ENCODE data around the gene CAPN2.

CAPN2 gene

GRCh38 chr1:223706077-223706973 is 6.0 kb upstream of the CAPN2 start:
- H3K9me3 ChIP-seq (ENCODE audit: control insufficient read depth, low read length): no peaks in the 10 kb centered on the region
- H3K79me2 ChIP-seq: no peaks in the 10 kb centered on the region
- no peaks in the 10 kb centered on the region for H3K36me3 ChIP-seq (ENCODE audit: control insufficient read depth, insufficient read depth, low read length)
- no peak overlapping the region for H3K4me3 ChIP-seq (ENCODE audit: low read depth, low read length)
- H3K9ac ChIP-seq: no peak overlapping the region
- peak overlapping the region; percentile 81 for H3K27ac ChIP-seq
- no peaks in the 10 kb centered on the region for H3K27me3 ChIP-seq (ENCODE audit: control insufficient read depth, insufficient read depth, low read length)
- peak overlapping the region; percentile 33 for H2AFZ ChIP-seq
- no peak for TF ChIP-seq CTCF (IDR thresholded peaks at IDR 0.05)
- H3K4me2 ChIP-seq (ENCODE audit: low read length): peak overlapping the region; percentile 19
- H3K4me1 ChIP-seq: peaks cover 26% of the 10 kb centered on the region

- Histone ChIP-seq H3K9me3 (ENCODE audit: control insufficient read depth, low read length) (no peaks in the 10 kb centered on the region), H3K27me3 (ENCODE audit: control insufficient read depth, insufficient read depth, low read length) (no peaks in the 10 kb centered on the region), H3K9ac (no peak overlapping the region), H3K4me3 (ENCODE audit: low read depth, low read length) (peak overlapping the region; percentile 17), H3K4me1 (peaks cover 26% of the 10 kb centered on the region), H3K36me3 (ENCODE audit: control insufficient read depth, insufficient read depth, low read length) (no peaks in the 10 kb centered on the region), H2AFZ (peak overlapping the region; percentile 42), H3K27ac (peak overlapping the region; percentile 81), H3K79me2 (no peaks in the 10 kb centered on the region), H3K4me2 (ENCODE audit: low read length) (peak overlapping the region; percentile 24)
- no peak for TF ChIP-seq CTCF (IDR thresholded peaks at IDR 0.05)
These were observed 4.9 kb upstream of the CAPN2 start for GRCh38 chr1:223707256-223708000.

- Histone ChIP-seq H3K27ac (peak overlapping the region; percentile 81), H3K4me2 (ENCODE audit: low read length) (peak overlapping the region; percentile 24), H3K36me3 (ENCODE audit: control insufficient read depth, insufficient read depth, low read length) (no peaks in the 10 kb centered on the region), H3K9me3 (ENCODE audit: control insufficient read depth, low read length) (no peaks in the 10 kb centered on the region), H3K9ac (no peak overlapping the region), H3K27me3 (ENCODE audit: control insufficient read depth, insufficient read depth, low read length) (no peaks in the 10 kb centered on the region), H3K4me3 (ENCODE audit: low read depth, low read length) (no peak overlapping the region), H3K4me1 (peaks cover 26% of the 10 kb centered on the region), H2AFZ (peak overlapping the region; percentile 42), H3K79me2 (no peaks in the 10 kb centered on the region)
- no peak for TF ChIP-seq CTCF (IDR thresholded peaks at IDR 0.05)
These were observed 4.4 kb upstream of the CAPN2 start for GRCh38 chr1:223708001-223708359.

GRCh38 chr1:223708651-223709268 is 3.6 kb upstream of the CAPN2 start:
- no peak overlapping the region for H3K4me2 ChIP-seq (ENCODE audit: low read length)
- H3K27ac ChIP-seq: no peak overlapping the region
- no peaks in the 10 kb centered on the region for H3K27me3 ChIP-seq (ENCODE audit: control insufficient read depth, insufficient read depth, low read length)
- no peaks in the 10 kb centered on the region for H3K9me3 ChIP-seq (ENCODE audit: control insufficient read depth, low read length)
- H3K4me1 ChIP-seq: peaks cover 23% of the 10 kb centered on the region
- H2AFZ ChIP-seq: no peak overlapping the region
- no peaks in the 10 kb centered on the region for H3K36me3 ChIP-seq (ENCODE audit: control insufficient read depth, insufficient read depth, low read length)
- no peak for TF ChIP-seq CTCF (IDR thresholded peaks at IDR 0.05)
- H3K4me3 ChIP-seq (ENCODE audit: low read depth, low read length): no peak overlapping the region
- no peak overlapping the region for H3K9ac ChIP-seq
- no peaks in the 10 kb centered on the region for H3K79me2 ChIP-seq

All from parathyroid adenoma (tissue), 2 donors.